HEK293T (cell line): Measurements from ENCODE around the gene CSGALNACT2.

ENCODE experiments used
- ARNT ChIP-seq: fragments of 450-650 bp; IDR thresholded peaks from 2 replicates; pipeline ENCODE4 v1.6.1; 2017; ENCODE audit warnings: mild to moderate bottlenecking
- BHLHE40 ChIP-seq: fragments of 450-650 bp; IDR thresholded peaks from 2 replicates; pipeline ENCODE4 v1.6.1; 2016; ENCODE audit warnings: mild to moderate bottlenecking, moderate library complexity, borderline replicate concordance
- CTBP1 ChIP-seq: fragments of 450-650 bp; IDR thresholded peaks from 2 replicates; pipeline ENCODE4 v1.6.1; 2016; ENCODE audit warnings: borderline replicate concordance
- ELF4 ChIP-seq: fragments of 450-650 bp; IDR thresholded peaks from 2 replicates; pipeline ENCODE4 v1.6.1; 2017; ENCODE audit warnings: antibody characterized with exemption
- FOXA1 ChIP-seq: fragments of 450-650 bp; IDR thresholded peaks from 2 replicates; pipeline ENCODE4 v1.6.1; 2016; ENCODE audit warnings: mild to moderate bottlenecking
- HDGF ChIP-seq: fragments of 450-650 bp; IDR thresholded peaks from 2 replicates; pipeline ENCODE4 v1.6.1; 2017; ENCODE audit warnings: antibody characterized with exemption, borderline replicate concordance
- LEF1 ChIP-seq: fragments of 450-650 bp; IDR thresholded peaks from 2 replicates; pipeline ENCODE4 v1.6.1; 2017; ENCODE audit warnings: mild to moderate bottlenecking, borderline replicate concordance
- NFRKB ChIP-seq: fragments of 450-650 bp; IDR thresholded peaks from 2 replicates; pipeline ENCODE4 v1.6.1; 2016; ENCODE audit warnings: mild to moderate bottlenecking, moderate library complexity
- PKNOX1 ChIP-seq: fragments of 450-650 bp; IDR thresholded peaks from 2 replicates; pipeline ENCODE4 v1.6.1; 2016
- SP1 ChIP-seq: fragments of 450-650 bp; IDR thresholded peaks from 2 replicates; pipeline ENCODE4 v1.6.1; 2017
- SUZ12 ChIP-seq: fragments of 450-650 bp; IDR thresholded peaks from 2 replicates; pipeline ENCODE4 v1.6.1; 2016; ENCODE audit warnings: mild to moderate bottlenecking
- TARDBP ChIP-seq: fragments of 450-650 bp; IDR thresholded peaks from 2 replicates; pipeline ENCODE4 v1.6.1; 2016
- ZNF384 ChIP-seq: fragments of 450-650 bp; IDR thresholded peaks from 2 replicates; pipeline ENCODE4 v1.6.1; 2016

- TF ChIP-seq SP1 = no peak
- TF ChIP-seq ELF4 = no peak
- TF ChIP-seq HDGF = no peak
- no peak for TF ChIP-seq NFRKB
- no peak for TF ChIP-seq ARNT
- no peak for TF ChIP-seq ZNF384
- no peak for TF ChIP-seq LEF1
- TF ChIP-seq BHLHE40 = no peak
- no peak for TF ChIP-seq PKNOX1
- no peak for TF ChIP-seq CTBP1
- TF ChIP-seq SUZ12 = no peak
- TF ChIP-seq TARDBP = no peak
- no peak for TF ChIP-seq FOXA1
Measured at GRCh38 chr10:43177595-43177994, 39.4 kb downstream of the CSGALNACT2 start.
